Endothelial cell of umbilical vein (primary cell): ENCODE measurements around the gene FOS.

Experiments
- CTCF ChIP-seq, 2 donors: IDR thresholded peaks; 1 replicate in 1 of 2; 2 replicates in 1 of 2; pipeline ENCODE4 v1.5.1; 2011; ENCODE audit warnings: low read length in 2 of 2, mild to moderate bottlenecking in 2 of 2, moderate library complexity in 2 of 2, control low read depth in 1 of 2, inconsistent platforms in 1 of 2, low read depth in 1 of 2; ENCODE audit not compliant: insufficient read depth in 1 of 2; ENCODE audit errors: extremely low read depth in 1 of 2
- GATA2 ChIP-seq: IDR thresholded peaks from 2 replicates; pipeline ENCODE4 v1.7.0; 2011; ENCODE audit warnings: low read depth, mild to moderate bottlenecking, moderate library complexity, mixed read lengths, low read length; ENCODE audit not compliant: insufficient read length, insufficient read depth
- JUN ChIP-seq: IDR thresholded peaks from 2 replicates; pipeline ENCODE4 v1.6.1; 2011; ENCODE audit warnings: borderline replicate concordance, low read depth; ENCODE audit not compliant: insufficient read length, insufficient read depth
- MAX ChIP-seq: IDR thresholded peaks from 2 replicates; pipeline ENCODE4 v1.6.1; 2011; ENCODE audit not compliant: insufficient read depth, insufficient read length
- POLR2A ChIP-seq: IDR thresholded peaks from 2 replicates; pipeline ENCODE4 v1.6.1; 2012; ENCODE audit warnings: low read depth, mild to moderate bottlenecking, control low read depth, low read length
- POLR2AphosphoS5 ChIP-seq: IDR thresholded peaks from 2 replicates; pipeline ENCODE4 v1.6.1; 2012; ENCODE audit warnings: low read depth, mild to moderate bottlenecking, control low read depth, low read length, moderate library complexity; ENCODE audit not compliant: insufficient read depth

- no peak for TF ChIP-seq MAX
- TF ChIP-seq CTCF (IDR thresholded peaks at IDR 0.05; ENCODE audit: extremely low read depth in 1 of 2, insufficient read depth in 1 of 2, low read depth in 1 of 2, low read length in 2 of 2) = no peak
- TF ChIP-seq POLR2A = no peak
- no peak for TF ChIP-seq GATA2
- no peak for TF ChIP-seq JUN
- no peak for TF ChIP-seq POLR2AphosphoS5
These were observed 20.4 kb downstream of the FOS start for GRCh38 chr14:75299059-75299458.
